Testis (tissue), 3 donors: ENCODE measurements around the gene SLC15A1. TPM values are rescaled to one million over a fixed set of nuclear protein-coding genes. Genes with fewer than 3 reads are reported as not detected.

Experiments
- DNase-seq: peaks from one replicate; pipeline ENCODE4 v3.0.0-alpha.2; 2019
- H3K27ac ChIP-seq, 2 donors: fragments of 200-600 bp; sonication (generic); one replicate each; pipeline ENCODE4 v1.5.1; 2019
- H3K27me3 ChIP-seq: fragments of 200-600 bp; sonication (generic); one replicate; pipeline ENCODE4 v1.5.1; 2019
- H3K36me3 ChIP-seq: fragments of 200-600 bp; sonication (generic); one replicate; pipeline ENCODE4 v1.5.1; 2017; ENCODE audit warnings: low read depth; ENCODE audit errors: missing control alignments
- H3K4me1 ChIP-seq: fragments of 200-600 bp; sonication (generic); one replicate; pipeline ENCODE4 v1.5.1; 2019
- H3K4me3 ChIP-seq, 2 donors: fragments of 200-600 bp; sonication (generic); one replicate each; pipeline ENCODE4 v1.5.1; 2017 to 2019
- H3K9me3 ChIP-seq: fragments of 200-600 bp; sonication (generic); one replicate; pipeline ENCODE4 v1.5.1; 2017
- CTCF ChIP-seq, 3 experiments: fragments of 450-650 bp in 2 of 3; fragments of 200-600 bp in 1 of 3; sonication (generic) in 1 of 3; IDR thresholded peaks; one replicate each; pipeline ENCODE4 v1.5.1; 2016 to 2019; ENCODE audit warnings: antibody characterized with exemption in 3 of 3, mild to moderate bottlenecking in 2 of 3, moderate library complexity in 1 of 3
- POLR2A ChIP-seq: fragments of 450-650 bp; IDR thresholded peaks from one replicate; pipeline ENCODE4 v1.6.1; 2017; ENCODE audit warnings: antibody characterized with exemption, mild to moderate bottlenecking, moderate library complexity
- WGBS, 2 donors: methylation state at CpG; one replicate each; pipeline ENCODE4 v1.1.5; 2018; 5-methylcytosine and 5-hydroxymethylcytosine counted together
- intact Hi-C: fragments of 100-400 bp; cut with DNase I; formaldehyde crosslinking; loops from one replicate; pipeline ENCODE4 v1.15.1; 2023; ENCODE audit warnings: low total_unique reads
- polyA plus RNA-seq: library from polyadenylated mRNA; stranded (reverse); fragments of 350-450 nt; fragmentation: Illumina TruSeq; extraction: RNeasy Lipid Tissue Mini Kit (QIAGEN cat#74804); gene quantifications from one replicate; pipeline ENCODE4 v1.2.3, GENCODE V29; 2014; ENCODE audit warnings: low read depth, low replicate concordance; ENCODE audit not compliant: insufficient read depth
- total RNA-seq, 2 donors: library from RNA; depleted of rRNA; stranded (reverse); fragments of >200 nt; gene quantifications; one replicate each; pipeline ENCODE4 v1.2.3, GENCODE V29; 2016

Gene SLC15A1
- total and polyA plus RNA-seq, 3 donors from 2014 or later, result 0.37 to 0.71 (median 0.47) TPM

GRCh38 chr13:98798849-98799645 is 46.6 kb upstream of the SLC15A1 start:
- Histone ChIP-seq H3K27ac (no peak overlapping the region), H3K4me1 (no peaks in the 10 kb centered on the region), H3K36me3 (no peaks in the 10 kb centered on the region), H3K4me3 (no peak overlapping the region), H3K27me3 (no peaks in the 10 kb centered on the region), H3K9me3 (no peaks in the 10 kb centered on the region)
- WGBS, 2 donors, result 84 to 90% methylated on average over 5 of the region's 5 CpGs
- TF ChIP-seq POLR2A (no peak), CTCF (IDR thresholded peaks at IDR 0.05) (no peak)
- no peak for DNase-seq
- intact Hi-C loops, result no loop called here

GRCh38 chr13:98797456-98797855 is 45.0 kb upstream of the SLC15A1 start:
- Histone ChIP-seq H3K4me1 (no peaks in the 10 kb centered on the region), H3K4me3 (no peak overlapping the region), H3K36me3 (no peaks in the 10 kb centered on the region), H3K9me3 (no peaks in the 10 kb centered on the region), H3K27me3 (no peaks in the 10 kb centered on the region), H3K27ac (no peak overlapping the region)
- TF ChIP-seq CTCF (IDR thresholded peaks at IDR 0.05), result no peak
- TF ChIP-seq POLR2A, result no peak
- intact Hi-C loops, result no loop called here
- WGBS, 2 donors, result 90 to 97% methylated on average over 6 of the region's 6 CpGs
- no peak for DNase-seq

- H3K27ac ChIP-seq, result no peak overlapping the region
- no peaks in the 10 kb centered on the region for H3K4me1 ChIP-seq
- TF ChIP-seq POLR2A (no peak), CTCF (IDR thresholded peaks at IDR 0.05) (no peak)
- intact Hi-C loops, result no loop called here
- no peaks in the 10 kb centered on the region for H3K36me3 ChIP-seq
- H3K9me3 ChIP-seq, result no peaks in the 10 kb centered on the region
- no peak overlapping the region for H3K4me3 ChIP-seq
- WGBS, 2 donors, result 88 to 93% methylated on average over 10 of the region's 10 CpGs
- H3K27me3 ChIP-seq, result no peaks in the 10 kb centered on the region
- DNase-seq, result no peak
Observed at GRCh38 chr13:98796798-98797197, 44.3 kb upstream of the SLC15A1 start.

GRCh38 chr13:98796191-98796590 is 43.7 kb upstream of the SLC15A1 start:
- no peak for DNase-seq
- no peaks in the 10 kb centered on the region for H3K9me3 ChIP-seq
- intact Hi-C loops, result no loop called here
- no peaks in the 10 kb centered on the region for H3K27me3 ChIP-seq
- no peak overlapping the region for H3K27ac ChIP-seq
- H3K4me3 ChIP-seq, result no peak overlapping the region
- WGBS, 2 donors, result 85 to 86% methylated on average over 5 of the region's 5 CpGs
- H3K36me3 ChIP-seq, result no peaks in the 10 kb centered on the region
- no peak for TF ChIP-seq CTCF (IDR thresholded peaks at IDR 0.05)
- TF ChIP-seq POLR2A, result no peak
- no peaks in the 10 kb centered on the region for H3K4me1 ChIP-seq

- no peak for DNase-seq
- Histone ChIP-seq H3K9me3 (no peaks in the 10 kb centered on the region), H3K27me3 (no peaks in the 10 kb centered on the region), H3K27ac (no peak overlapping the region), H3K4me3 (no peak overlapping the region), H3K4me1 (no peaks in the 10 kb centered on the region), H3K36me3 (no peaks in the 10 kb centered on the region)
- WGBS, 2 donors, result 85 to 88% methylated on average over 6 of the region's 6 CpGs
- intact Hi-C loops, result no loop called here
- no peak for TF ChIP-seq POLR2A
- TF ChIP-seq CTCF (IDR thresholded peaks at IDR 0.05), result no peak
Observed at GRCh38 chr13:98795220-98795619, 42.7 kb upstream of the SLC15A1 start.
